Hematopoietic multipotent progenitor cell treated with erythropoietin and hydrocortisone succinate and interleukin-3 and kit ligand, for 6 days (in vitro differentiated cells): ENCODE results near the gene MIGA2.
A peak's percentile ranks its signal among the peaks of the same experiment; 100 is the strongest.

Experiments
- DNase-seq: peaks from one replicate; pipeline ENCODE4 v3.0.0-alpha.2; 2015

The MIGA2 gene

GRCh38 chr9:129074106-129074505 lies 37.7 kb downstream of the MIGA2 start:
- no peak for DNase-seq

DNA sequence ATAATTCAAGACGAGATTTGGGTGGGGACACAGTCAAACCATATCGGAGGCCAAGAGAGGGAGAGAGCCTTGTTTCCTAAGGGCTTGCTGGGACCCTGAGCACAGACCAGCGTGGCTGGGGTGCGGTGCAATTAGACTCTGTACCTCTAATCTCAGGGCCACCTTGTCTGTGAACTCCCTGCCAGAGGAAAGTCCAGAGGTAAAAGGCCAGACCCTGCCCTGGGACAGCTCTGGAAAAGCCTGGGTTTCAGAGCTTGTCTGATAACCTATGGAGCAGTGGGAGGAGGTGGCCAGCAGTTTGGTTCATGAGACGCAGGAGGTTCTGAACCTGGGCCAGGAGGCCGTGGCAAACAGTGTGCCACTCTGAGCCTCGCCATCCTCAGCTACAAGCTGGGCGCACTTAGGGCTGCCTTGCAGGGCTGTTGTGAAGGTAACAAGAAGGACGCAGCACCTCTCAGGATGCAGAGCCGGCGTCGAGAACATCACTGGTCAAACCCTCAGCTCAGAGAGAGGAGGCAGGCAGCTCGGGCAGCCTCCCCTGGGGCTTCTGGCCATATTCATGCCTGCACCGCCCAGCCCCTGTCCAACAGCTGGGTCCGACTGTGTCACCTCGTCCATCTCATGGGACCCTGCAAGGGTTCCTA lies 39.7 kb downstream of the MIGA2 start:
- no peak for DNase-seq

DNA sequence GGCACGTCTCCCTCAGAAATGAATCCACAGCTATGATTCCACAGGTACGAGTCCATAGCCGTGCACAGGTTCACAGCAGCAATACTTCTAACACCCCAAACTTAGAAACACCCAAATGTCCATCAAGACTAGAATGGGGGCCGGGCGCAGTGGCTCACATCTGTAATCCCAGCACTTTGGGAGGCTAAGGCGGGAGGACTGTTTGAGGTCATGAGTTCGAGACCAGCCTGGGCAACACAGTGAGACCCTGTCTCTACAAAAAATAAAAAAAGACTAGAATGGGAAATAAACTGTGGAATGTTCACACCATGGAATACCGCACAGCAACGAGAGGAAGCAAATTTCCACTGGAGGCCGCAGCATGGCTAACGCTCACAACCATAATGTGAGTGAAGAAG lies 40.2 kb downstream of the MIGA2 start:
- DNase-seq, result no peak

DNA sequence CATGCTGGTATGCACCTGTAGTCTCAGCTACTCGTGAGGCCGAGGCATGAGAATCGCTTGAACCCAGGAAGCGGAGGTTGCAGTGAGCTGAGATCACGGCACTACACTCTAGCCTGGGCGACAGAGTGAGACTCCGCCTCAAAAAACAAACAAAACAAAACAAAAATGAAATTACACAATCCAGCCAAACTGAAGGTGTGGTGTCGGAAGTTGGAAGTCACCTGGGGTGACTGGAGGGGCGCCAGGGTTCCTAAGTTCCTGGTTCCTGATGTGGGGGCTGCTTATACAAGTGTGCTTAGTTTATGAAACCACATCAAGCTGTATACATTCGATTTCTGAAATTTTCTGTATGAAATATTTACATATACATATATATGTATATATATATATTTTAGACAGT lies 40.8 kb downstream of the MIGA2 start:
- no peak for DNase-seq

GRCh38 chr9:129078691-129079503 lies 42.5 kb downstream of the MIGA2 start:
- no peak for DNase-seq

GRCh38 chr9:129079829-129080228 lies 43.4 kb downstream of the MIGA2 start:
- DNase-seq, result no peak

DNA sequence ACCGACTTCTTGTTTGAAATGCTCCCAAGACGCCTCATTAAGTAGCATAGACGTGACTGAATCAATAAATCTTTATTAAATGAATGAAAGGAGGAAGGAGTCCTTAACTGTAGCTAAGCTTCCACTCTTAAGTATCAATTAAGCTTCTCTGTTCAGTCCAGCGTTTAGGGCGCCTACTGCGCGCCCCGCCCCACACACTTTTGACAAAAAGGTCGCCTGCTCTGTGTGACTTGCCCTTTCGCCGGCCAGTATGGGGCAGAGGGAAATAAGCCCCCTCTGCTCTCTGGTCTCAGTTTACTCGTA lies 43.8 kb downstream of the MIGA2 start:
- DNase-seq, result peak; percentile 60

GRCh38 chr9:129080601-129081387 lies 44.4 kb downstream of the MIGA2 start, which contains the start of gene DOLPP1:
Gene DOLPP1, plus strand, starts transcription at chr9:129081111. Its CDS starts 21 bp downstream, at chr9:129081132.
- peak; percentile 99 for DNase-seq

DNA sequence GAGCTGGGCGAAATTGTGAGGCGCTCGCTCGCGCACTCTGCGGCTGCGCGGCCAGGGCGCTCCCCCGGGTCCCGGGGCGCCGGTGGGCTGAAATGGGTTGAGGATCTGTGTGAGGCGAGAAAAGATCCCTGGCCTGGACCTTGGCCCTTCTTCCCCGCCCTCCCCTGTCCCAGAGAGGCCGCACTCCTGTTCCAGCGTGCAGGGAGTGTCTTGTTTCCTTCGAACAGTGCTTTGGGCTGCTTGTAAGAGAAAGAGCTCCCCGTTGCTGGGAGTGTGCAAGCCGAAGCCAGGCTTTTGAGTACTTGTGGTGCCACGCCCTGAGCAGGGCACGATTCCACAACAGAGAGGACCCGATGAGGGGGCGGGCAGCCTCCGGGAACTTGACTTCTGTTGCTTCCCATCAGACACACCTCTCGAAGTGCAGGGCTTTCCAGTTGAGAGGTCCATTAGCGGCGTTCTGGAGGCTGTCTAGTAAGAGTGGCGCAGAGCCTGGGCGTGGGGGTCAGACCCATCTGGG lies 45.0 kb downstream of the MIGA2 start:
- peak; percentile 54 for DNase-seq

GRCh38 chr9:129084087-129084486 lies 47.7 kb downstream of the MIGA2 start:
- DNase-seq, result no peak

GRCh38 chr9:129089246-129089645 lies 52.8 kb downstream of the MIGA2 start:
- no peak for DNase-seq

DNA sequence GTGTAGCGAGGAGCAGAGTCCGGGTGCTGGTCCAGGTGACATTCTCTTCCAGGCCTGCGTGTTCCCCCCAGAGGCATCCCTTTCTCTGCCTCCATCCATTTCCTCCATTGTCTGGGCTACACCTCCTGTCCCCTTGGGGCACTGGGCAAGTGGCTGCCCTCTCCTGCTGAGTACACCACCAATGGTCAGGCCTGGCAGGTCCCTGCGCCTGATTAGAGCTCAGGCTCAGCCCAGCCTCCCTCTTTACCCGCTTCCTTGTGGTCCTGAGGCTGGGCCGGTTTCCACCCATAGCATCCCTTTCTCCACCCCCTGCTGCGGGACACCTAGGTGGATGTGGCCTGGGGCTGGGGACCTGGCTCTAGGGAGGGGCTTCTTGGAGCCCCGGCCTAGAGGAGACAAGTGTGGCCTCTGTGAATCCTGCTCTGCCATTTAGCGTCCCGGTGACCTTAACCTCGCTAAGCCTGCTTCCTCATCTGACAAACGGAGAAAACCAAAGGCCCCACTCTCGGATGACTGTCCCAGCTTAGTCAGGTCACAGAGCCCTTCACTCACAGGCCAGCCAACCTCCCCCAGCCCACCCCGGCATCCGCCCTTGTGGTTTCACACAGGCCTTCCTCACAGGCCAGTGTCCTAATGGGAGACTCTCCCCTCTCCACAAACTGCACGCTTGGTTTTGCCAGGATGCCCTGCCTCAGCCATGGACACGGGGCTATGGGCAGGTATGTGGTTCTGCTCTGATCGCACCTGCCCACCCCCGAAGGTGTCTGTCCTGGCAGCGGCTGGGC lies 57.4 kb downstream of the MIGA2 start:
- no peak for DNase-seq

DNA sequence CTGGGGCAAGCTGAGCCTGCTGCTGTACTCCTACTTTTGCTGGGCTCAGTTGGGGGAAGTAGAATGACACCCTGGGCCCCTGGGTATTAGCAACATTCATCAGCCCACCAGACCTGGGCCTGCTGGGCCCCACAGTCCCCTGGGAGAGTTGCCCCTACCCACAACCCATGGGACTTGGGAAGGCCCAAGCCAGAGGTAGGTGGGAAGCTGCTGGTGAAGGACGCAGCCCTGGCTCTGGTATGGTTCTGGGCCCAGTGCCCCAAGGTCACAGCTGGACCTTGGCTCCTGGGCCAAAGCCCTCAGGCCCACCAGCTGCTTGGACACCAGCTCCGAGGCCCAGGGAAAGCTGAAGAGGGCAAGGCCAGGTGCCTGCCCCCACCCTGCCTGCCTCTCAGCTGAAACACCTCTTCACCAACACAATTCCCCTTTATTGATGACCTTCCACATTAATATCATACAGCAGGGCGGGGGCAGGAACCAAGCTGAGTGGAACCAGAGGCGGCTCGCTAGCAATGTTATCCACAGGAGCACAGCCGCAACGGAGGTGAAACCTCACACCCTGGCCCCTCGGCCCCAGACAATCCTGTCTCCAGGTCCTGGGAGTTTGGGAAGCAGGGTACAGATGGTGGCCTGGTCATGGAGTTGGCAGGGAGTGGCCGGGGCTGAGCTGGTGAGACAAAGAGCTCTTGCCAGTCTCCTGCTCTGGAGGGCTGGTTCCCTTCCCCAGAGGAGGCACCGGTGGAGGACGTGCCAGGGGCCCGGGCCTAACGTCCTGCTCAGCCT lies 58.2 kb downstream of the MIGA2 start:
- DNase-seq, result no peak

DNA sequence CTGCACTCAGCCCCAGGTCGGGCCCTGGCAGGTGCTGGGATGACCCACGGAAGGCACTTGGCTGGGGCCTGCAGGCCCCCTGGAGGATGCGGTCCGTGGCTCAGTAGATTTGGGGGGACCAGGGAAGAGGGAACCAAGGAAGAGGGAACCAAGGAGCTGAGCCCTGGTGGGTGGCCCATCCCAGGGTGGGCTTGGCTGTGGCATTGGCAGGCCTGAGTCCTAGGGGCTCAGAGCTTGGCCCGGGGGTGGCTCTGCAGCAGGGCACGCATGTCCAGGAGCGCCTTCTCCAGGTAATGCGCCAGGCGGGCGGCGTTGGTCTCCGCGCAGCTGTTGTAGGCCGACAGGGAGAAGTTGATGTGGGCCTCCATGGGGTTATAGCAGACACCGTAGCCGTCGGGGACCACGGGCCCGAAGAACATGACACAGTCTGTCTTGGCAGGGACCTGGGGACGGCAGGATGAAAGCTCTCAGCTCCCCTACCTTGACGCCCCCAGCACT lies 58.8 kb downstream of the MIGA2 start:
- DNase-seq, result no peak

DNA sequence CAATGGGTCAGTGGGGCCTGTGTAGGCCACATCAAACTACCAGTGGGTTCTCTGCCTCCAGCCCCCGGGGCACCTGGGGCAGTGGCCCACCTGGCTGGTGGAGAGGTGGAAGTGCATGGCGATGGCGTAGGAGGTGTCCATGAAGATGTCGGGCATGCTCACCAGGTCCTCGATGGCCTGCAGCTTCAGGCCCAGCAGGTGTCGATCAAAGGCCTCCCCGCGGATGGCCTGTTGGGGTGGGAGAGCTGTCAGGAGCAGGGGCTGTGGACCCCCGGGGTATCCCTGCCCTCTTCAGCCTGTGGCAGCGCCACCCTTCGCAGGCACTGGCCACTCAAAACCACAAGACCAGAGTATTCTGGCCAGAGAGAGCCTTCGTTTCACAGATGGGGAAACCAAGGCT lies 59.5 kb downstream of the MIGA2 start:
- no peak for DNase-seq

- no peak for DNase-seq
Measured at GRCh38 chr9:129097671-129098306, 61.4 kb downstream of the MIGA2 start.

DNA sequence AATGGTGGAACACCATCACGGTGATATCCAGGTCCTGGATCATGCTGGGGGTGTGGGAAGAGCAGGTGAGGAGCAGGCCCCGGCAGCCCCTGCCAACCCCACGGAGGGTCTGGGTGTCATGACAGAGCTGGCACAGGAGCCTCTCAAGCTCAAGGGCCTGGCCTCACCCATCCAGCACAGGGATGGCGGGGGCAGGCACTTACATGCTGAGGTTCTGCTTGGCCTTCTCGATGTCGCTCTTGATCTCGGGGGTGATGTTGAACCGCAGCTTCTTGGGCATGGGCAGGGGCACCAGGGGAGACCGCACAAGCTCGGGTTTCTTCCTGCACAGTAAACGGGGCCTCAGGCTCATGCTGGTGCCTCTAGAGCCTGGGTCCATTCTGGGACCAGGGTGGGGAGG lies 61.9 kb downstream of the MIGA2 start:
- no peak for DNase-seq

DNA sequence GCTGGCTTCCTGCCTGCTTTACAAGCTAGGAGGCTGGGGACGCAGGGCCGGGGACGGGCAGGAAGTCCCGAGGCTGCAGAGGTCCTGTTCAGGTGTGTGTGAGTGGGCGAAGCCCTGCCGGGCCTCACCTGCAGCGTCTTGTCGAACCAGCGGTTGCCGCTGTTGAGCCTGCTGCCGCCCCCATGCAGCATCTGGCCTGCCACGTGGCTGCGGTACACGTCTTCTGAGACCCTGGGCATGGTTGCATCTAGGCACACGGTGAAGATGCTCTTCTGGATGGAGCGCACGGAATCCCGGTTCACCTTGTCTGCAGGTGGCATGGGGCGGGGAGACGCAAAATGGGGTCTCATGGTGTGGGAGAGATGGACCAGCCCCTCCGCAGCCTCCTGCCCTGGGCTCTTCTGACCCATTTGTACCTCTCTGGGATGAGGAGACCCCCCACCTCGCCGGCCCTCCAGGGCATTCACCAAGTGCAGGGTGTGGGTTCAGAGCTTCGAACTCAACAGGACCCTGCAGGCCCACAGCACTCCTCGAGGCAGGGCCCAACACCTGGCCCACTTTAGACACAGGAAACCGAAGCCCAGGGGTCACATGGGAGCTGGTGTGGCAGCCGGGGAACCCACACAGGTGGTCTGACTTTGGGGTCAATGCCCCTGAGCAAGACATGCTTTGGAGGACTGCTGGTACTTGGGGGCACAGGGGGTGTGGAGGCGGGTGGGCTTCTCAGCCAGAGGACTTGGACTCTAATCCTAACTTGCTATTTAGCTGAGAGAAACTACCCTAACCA lies 64.2 kb downstream of the MIGA2 start:
- DNase-seq, result no peak

- DNase-seq, result no peak
Measured at GRCh38 chr9:129101279-129101678, 64.9 kb downstream of the MIGA2 start.

GRCh38 chr9:129102095-129102525 lies 65.7 kb downstream of the MIGA2 start:
- no peak for DNase-seq
